ENCODE measurements around the gene BLOC1S6. TPM values are rescaled to one million over a fixed set of nuclear protein-coding genes. Genes with fewer than 3 reads are reported as not detected.

BLOC1S6 gene
- total and polyA plus RNA-seq, 2 of the 13 experiments (the other 11 are each of a cell fraction or from before 2014, with no cell fraction given) = 11.8 to 44.3 TPM

GRCh38 chr15:45641374-45641781 is 54.2 kb downstream of the BLOC1S6 start (continued):
- TF ChIP-seq ARID4A (CRISPR knock-in tag; IDR thresholded peaks at IDR 0.05; ENCODE audit: borderline replicate concordance) (no peak), POLR2G (IDR thresholded peaks at IDR 0.05; ENCODE audit: low read depth, low read length) (no peak), KLF15 (CRISPR knock-in tag; IDR thresholded peaks at IDR 0.05; ENCODE audit: borderline replicate concordance) (no peak), ZBTB37 (CRISPR knock-in tag; IDR thresholded peaks at IDR 0.05) (no peak), ZHX2 (IDR thresholded peaks at IDR 0.05; ENCODE audit: low read depth) (no peak), ZHX2 (CRISPR knock-in tag; IDR thresholded peaks at IDR 0.05; ENCODE audit: borderline replicate concordance) (no peak), ZNF580 (CRISPR knock-in tag; IDR thresholded peaks at IDR 0.05; ENCODE audit: borderline replicate concordance, low read depth) (0 out of 2 replicates have a peak, but pooled peaks have one; percentile 15), CCAR2 (optimal IDR thresholded peaks at IDR 0.05; ENCODE audit: low read depth, low read length) (no peak), SALL1 (CRISPR knock-in tag; IDR thresholded peaks at IDR 0.05) (peak; percentile 41; the same call in 1 of the 2 replicates), FOXO1 (CRISPR knock-in tag; IDR thresholded peaks at IDR 0.05) (peak; percentile 54; the same call in 1 of the 2 replicates), POLR2A (IDR thresholded peaks at IDR 0.05; ENCODE audit: insufficient read depth in 1 of 2, low read depth in 2 of 2, low read length in 2 of 2) (no peak), TCF7 (IDR thresholded peaks at IDR 0.05; ENCODE audit: low read depth) (0 out of 2 replicates have a peak, but pooled peaks have one; percentile 13), ZNF572 (CRISPR knock-in tag; IDR thresholded peaks at IDR 0.05) (no peak), PHF20 (CRISPR knock-in tag; IDR thresholded peaks at IDR 0.05) (no peak), TEAD3 (CRISPR knock-in tag; optimal IDR thresholded peaks at IDR 0.05; ENCODE audit: borderline replicate concordance) (no peak), KDM5A (IDR thresholded peaks at IDR 0.05; ENCODE audit: borderline replicate concordance, low read length) (no peak), KAT2B (IDR thresholded peaks at IDR 0.05; ENCODE audit: borderline replicate concordance, low read depth, low read length) (no peak), ZFP82 (CRISPR knock-in tag; IDR thresholded peaks at IDR 0.05; ENCODE audit: borderline replicate concordance) (no peak), NBN (conservative IDR thresholded peaks at IDR 0.05) (no peak), ZNF20 (CRISPR knock-in tag; IDR thresholded peaks at IDR 0.05) (no peak)

Data from HepG2 (cell line).